Vagina (tissue), 2 donors: ENCODE results near the gene LAMC3. TPM values are rescaled to one million over a fixed set of nuclear protein-coding genes. Genes with fewer than 3 reads are reported as not detected.

Source experiments
- DNase-seq, 2 donors: peaks; one replicate each; pipeline ENCODE4 v3.0.0-alpha.2; 2017; ENCODE audit errors: extremely low spot score in 2 of 2
- H3K27ac ChIP-seq: fragments of 200-600 bp; sonication (generic); one replicate; pipeline ENCODE4 v1.5.1; 2019
- H3K27me3 ChIP-seq: fragments of 200-600 bp; sonication (generic); one replicate; pipeline ENCODE4 v1.5.1; 2019
- H3K36me3 ChIP-seq, 2 donors: fragments of 200-600 bp; sonication (generic); one replicate each; pipeline ENCODE4 v1.5.1; 2017 to 2019
- H3K4me1 ChIP-seq: fragments of 200-600 bp; sonication (generic); one replicate; pipeline ENCODE4 v1.5.1; 2019
- H3K4me3 ChIP-seq, 2 donors: fragments of 200-600 bp; sonication (generic); 1 replicate in 1 of 2; 2 replicates in 1 of 2; pipeline ENCODE4 v1.5.1; 2016 to 2019
- H3K9me3 ChIP-seq: fragments of 200-600 bp; sonication (generic); one replicate; pipeline ENCODE4 v1.5.1; 2019
- CTCF ChIP-seq, 3 experiments: fragments of 450-650 bp in 2 of 3; fragments of 200-600 bp in 1 of 3; sonication (generic) in 1 of 3; IDR thresholded peaks; one replicate each; pipeline ENCODE4 v1.5.1; 2017 to 2019; ENCODE audit warnings: antibody characterized with exemption in 3 of 3, mild to moderate bottlenecking in 2 of 3, moderate library complexity in 2 of 3
- POLR2A ChIP-seq, 2 donors: fragments of 450-650 bp; IDR thresholded peaks; one replicate each; pipeline ENCODE4 v1.6.1; 2017; ENCODE audit warnings: antibody characterized with exemption in 2 of 2, mild to moderate bottlenecking in 2 of 2, moderate library complexity in 2 of 2
- POLR2AphosphoS5 ChIP-seq, 2 donors: sonication (generic); formaldehyde crosslinking; IDR thresholded peaks; one replicate each; pipeline ENCODE4 v1.9.0; 2017; ENCODE audit warnings: antibody characterized with exemption in 2 of 2, mild to moderate bottlenecking in 2 of 2, low read depth in 1 of 2; ENCODE audit not compliant: insufficient read depth in 1 of 2
- intact Hi-C: fragments of 100-400 bp; cut with DNase I; formaldehyde crosslinking; loops from one replicate; pipeline ENCODE4 v1.15.1; 2023
- total RNA-seq: library from RNA; depleted of rRNA; stranded (reverse); fragments of >200 nt; gene quantifications from one replicate; pipeline ENCODE4 v1.2.3, GENCODE V29; 2016

LAMC3 gene
- total RNA-seq, 1 donor from 2014 or later, result 13.3 TPM

DNA sequence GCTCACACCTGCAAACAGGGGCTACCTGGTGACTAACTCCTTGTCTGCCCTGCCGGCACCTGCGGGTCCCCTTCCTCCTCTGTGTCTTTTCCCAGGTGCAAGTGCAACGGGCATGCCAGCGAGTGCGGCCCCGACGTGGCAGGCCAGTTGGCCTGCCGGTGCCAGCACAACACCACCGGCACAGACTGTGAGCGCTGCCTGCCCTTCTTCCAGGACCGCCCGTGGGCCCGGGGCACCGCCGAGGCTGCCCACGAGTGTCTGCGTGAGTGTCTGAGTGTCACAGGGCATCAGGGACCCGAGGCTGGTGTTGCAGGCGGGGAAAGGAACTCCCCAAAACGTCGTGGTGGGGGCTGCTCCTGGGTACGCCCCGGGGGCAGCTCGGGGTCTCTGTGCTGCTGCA, 27.1 kb downstream of the LAMC3 start:
- no peak overlapping the region for H3K4me3 ChIP-seq
- no peak for TF ChIP-seq POLR2A (IDR thresholded peaks at IDR 0.05)
- no peak for TF ChIP-seq POLR2AphosphoS5 (IDR thresholded peaks at IDR 0.05; ENCODE audit: insufficient read depth in 1 of 2, low read depth in 1 of 2)
- no peak for TF ChIP-seq CTCF (IDR thresholded peaks at IDR 0.05)
- no peaks in the 10 kb centered on the region for H3K27me3 ChIP-seq
- peaks cover 21% of the 10 kb centered on the region for H3K4me1 ChIP-seq
- H3K27ac ChIP-seq, result peak overlapping the region; percentile 66
- no peaks in the 10 kb centered on the region for H3K36me3 ChIP-seq
- DNase-seq, result no peak
- intact Hi-C loops, result no loop called here
- H3K9me3 ChIP-seq, result no peaks in the 10 kb centered on the region

GRCh38 chr9:131036529-131037334, 27.8 kb downstream of the LAMC3 start:
- TF ChIP-seq POLR2A (IDR thresholded peaks at IDR 0.05), result no peak
- intact Hi-C loops, result no loop called here
- H3K9me3 ChIP-seq, result no peaks in the 10 kb centered on the region
- H3K27me3 ChIP-seq, result no peaks in the 10 kb centered on the region
- H3K4me1 ChIP-seq, result peaks cover 21% of the 10 kb centered on the region
- H3K27ac ChIP-seq, result peak overlapping the region; percentile 66
- no peak overlapping the region for H3K4me3 ChIP-seq
- no peak for DNase-seq
- H3K36me3 ChIP-seq, result no peaks in the 10 kb centered on the region

DNA sequence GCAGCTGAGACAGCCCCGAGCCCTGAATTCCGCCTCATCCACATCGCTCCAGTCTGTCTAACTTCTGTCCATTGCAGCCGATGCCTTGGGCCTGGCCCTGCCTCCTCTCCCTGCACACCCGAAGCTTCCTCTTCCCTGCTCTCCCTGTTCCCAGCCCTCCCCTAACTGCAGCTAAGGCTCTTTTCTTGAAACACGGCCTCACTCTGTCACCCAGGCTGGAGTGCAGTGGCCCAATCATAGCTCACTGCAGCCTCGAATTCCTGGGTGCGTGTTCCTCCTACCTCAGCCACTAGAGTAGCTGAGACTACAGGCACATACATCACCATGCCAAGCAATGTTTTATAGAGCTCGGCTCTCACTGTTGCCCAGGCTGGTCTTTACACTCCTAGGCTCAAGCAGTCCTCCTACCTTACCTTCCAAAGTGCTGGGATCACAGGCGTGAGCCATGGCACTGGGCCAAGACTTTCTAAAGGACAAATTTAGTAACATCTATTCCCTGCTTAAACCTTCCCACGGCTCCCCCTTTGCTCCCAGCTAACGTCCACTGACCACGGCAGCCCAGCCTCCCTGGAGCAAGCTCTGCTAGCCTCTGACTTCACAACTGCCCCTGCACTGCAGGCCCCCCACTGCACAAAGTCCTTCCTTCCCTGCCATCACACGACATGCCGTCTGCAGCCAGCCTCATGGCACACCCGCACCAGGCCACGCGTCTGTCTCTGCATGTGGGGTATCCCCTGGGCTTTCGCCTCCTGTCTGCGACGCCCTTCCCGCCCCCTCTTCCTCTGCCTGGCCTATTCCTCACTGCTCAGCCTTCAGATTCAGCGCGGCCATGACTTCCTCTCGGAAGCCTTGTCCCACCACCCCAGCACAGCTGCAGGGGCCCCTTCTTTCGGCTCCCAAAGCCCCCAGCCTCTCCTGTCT, 28.6 kb downstream of the LAMC3 start:
- H3K27me3 ChIP-seq, result no peaks in the 10 kb centered on the region
- intact Hi-C loops, result no loop called here
- no peak for DNase-seq
- H3K27ac ChIP-seq, result peak overlapping the region; percentile 66
- no peaks in the 10 kb centered on the region for H3K9me3 ChIP-seq
- H3K4me3 ChIP-seq, result no peak overlapping the region
- peaks cover 0 to 2% of the 10 kb centered on the region in 2 donors for H3K36me3 ChIP-seq
- TF ChIP-seq POLR2AphosphoS5 (IDR thresholded peaks at IDR 0.05; ENCODE audit: insufficient read depth in 1 of 2, low read depth in 1 of 2) (no peak), CTCF (IDR thresholded peaks at IDR 0.05) (no peak), POLR2A (IDR thresholded peaks at IDR 0.05) (no peak)
- peaks cover 21% of the 10 kb centered on the region for H3K4me1 ChIP-seq

DNA sequence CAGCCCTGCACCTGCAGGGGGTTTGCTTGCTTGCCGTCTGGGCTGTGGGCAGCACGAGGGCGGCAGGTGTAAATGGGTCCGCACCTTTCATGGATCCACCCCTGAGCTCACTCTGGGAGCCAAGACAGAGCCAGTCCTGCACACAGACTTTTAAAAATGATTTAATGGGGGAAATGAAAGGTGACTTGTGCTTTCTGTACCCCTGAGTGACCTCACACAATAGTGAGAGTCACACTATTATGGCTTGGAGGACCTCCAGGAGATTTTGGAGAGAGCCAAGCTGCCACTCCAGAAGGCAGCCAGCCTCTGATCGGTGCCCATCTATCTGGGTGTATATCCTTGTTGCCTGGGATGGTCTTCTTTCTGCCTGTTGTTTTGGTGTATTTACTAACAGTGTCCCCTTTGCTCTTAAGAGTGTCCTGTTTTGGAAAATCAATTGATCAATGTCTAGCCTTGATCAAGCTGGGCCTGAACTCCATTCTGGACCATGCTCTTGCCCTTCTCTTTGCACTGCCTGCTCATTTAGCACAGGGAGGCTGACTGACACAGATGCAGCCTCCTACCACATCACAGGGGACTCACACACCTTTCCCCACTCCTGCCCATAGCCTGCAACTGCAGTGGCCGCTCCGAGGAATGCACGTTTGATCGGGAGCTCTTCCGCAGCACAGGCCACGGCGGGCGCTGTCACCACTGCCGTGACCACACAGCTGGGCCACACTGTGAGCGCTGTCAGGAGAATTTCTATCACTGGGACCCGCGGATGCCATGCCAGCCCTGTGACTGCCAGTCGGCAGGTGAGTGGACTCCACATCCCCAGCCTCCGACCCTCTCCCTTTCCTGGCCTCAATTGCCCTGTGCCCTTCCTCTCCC, 29.5 kb downstream of the LAMC3 start:
- Histone ChIP-seq H3K4me3 (no peak overlapping the region), H3K36me3 (peaks cover 0 to 4% of the 10 kb centered on the region in 2 donors), H3K27me3 (no peaks in the 10 kb centered on the region), H3K27ac (no peak overlapping the region), H3K9me3 (no peaks in the 10 kb centered on the region), H3K4me1 (peaks cover 21% of the 10 kb centered on the region)
- TF ChIP-seq CTCF (IDR thresholded peaks at IDR 0.05) (no peak), POLR2A (IDR thresholded peaks at IDR 0.05) (no peak), POLR2AphosphoS5 (IDR thresholded peaks at IDR 0.05; ENCODE audit: insufficient read depth in 1 of 2, low read depth in 1 of 2) (no peak)
- intact Hi-C loops, result no loop called here
- no peak for DNase-seq
